HG03342 (cell line): ENCODE results near the gene CPED1.
"Not testable (repeated sequence)": the region's sequence is repeated elsewhere in the genome, so short reads cannot be mapped to it uniquely, and the experiment has no call there.

ENCODE experiments used
- ATAC-seq: cut with Tn5 transposase; IDR thresholded peaks from one replicate; pipeline ENCODE4 v1.9.1; 2021; ENCODE audit warnings: mild to moderate bottlenecking, moderate library complexity; ENCODE audit not compliant: unreplicated experiment

CPED1 gene

DNA sequence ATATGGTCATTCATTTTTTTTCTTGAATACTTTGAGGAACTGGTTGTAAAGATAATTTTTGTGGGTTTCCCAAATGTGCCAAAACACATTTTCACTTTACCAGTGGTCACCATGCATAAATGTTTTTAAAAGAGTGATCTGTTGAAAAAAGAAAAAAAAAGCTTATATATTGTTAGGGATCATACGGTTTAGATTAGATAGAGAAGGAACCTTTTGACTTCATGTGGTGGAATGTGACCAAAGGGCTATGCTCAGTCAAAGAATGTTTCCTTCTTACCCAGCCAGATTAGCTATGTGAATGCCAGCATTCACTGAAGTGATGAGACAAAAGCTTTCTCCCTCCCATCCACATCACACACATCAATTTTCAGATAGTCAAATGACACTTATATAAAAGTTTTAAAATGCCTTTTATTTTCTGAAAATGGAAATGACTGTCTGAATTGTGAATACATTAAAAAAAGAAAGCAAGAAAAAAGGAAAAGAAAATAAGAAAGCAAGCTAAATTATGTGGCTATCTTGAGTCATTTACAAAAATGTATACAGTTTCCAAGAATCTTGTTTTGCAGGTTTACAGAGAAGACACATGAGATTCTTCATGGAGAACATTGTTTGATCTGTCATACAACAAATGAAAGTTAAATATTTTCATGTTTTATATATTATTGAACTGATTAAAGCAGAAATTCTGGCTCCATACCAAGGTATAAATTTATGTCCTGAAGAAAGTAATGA is 8.6 kb upstream of the CPED1 start:
- no peak for ATAC-seq

DNA sequence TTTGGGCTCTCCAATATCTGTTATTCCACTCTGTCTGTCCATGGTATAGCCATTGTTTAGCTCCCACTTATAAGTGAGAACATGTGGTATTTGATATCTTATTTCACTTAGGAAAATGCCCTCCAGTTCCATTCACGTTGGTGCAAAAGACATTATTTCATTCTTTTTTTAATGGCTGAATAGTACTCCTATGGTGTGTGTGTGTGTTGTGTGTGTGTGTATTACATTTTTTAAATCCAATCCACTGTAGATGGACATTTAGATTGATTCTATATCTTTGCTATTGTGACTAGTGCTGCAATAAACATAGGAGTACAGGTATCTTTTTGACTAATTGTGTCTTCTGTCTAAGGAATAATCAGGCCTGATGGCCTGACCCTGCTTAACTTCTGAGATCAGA is 7.4 kb upstream of the CPED1 start:
- no peak for ATAC-seq

DNA sequence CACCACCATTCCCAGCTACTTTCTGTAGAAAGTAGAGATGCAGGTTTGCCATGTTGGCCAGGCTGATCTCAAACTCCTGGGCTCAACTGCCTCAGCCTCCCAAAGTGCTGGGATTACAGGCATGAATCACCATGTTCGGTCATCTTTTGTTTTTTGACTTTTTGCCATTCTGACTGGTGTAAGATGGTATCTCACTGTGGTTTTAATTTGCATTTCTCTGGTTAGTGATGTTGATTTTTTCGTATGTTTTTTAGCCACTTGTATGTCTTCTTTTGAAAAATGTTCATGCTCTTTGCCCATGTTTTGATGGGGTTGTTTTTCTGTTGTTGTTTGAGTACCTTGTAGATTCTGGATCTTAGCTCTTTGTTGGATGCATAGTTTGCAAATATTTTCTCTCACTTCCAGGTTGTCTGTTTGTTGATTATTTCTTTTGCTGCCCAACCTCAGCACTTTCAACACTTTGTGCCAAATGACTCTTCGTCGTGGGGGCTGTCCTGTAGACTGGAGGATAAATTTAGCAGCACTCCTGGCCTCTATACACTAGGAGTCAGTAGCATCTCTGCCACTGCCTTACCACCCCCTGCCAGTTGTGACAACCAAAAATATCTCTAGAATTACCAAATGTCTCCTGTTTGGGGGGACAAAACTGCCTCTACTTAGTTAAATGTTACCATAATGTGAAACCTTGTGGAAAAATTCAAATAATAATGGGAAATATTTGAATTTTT is 6.5 kb upstream of the CPED1 start:
- no peak for ATAC-seq

DNA sequence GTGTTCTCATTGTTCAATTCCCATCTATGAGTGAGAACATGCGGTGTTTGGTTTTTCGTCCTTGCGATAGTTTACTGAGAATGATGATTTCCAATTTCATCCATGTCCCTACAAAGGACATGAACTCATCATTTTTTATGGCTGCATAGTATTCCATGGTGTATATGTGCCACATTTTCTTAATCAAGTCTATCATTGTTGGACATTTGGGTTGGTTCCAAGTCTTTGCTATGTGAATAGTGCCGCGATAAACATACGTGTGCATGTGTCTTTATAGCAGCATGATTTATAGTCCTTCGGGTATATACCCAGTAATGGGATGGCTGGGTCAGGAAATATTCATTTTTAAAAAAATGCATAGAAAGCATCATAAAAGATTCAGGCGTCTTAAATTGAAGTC is 4.9 kb upstream of the CPED1 start:
- not testable (repeated sequence) for ATAC-seq

DNA sequence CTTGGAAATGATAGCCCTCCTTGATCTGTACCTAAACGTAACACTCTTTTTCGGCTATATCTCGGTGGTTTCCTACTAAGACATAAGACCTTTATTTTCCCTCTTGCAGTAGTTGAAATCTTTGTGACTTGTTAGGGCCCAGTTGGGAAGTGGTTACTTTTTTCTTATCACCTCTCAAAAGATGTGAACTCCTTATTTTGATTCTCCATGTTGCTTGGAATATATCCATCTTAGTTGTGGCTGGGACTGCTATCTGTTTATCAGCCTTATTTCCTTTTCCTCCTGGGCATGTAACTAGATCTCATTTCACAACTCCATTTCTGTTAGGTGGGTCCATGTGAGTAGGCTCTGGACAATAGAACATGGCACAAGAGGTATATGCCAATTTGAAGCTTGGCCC is 4.1 kb upstream of the CPED1 start:
- ATAC-seq: no peak

DNA sequence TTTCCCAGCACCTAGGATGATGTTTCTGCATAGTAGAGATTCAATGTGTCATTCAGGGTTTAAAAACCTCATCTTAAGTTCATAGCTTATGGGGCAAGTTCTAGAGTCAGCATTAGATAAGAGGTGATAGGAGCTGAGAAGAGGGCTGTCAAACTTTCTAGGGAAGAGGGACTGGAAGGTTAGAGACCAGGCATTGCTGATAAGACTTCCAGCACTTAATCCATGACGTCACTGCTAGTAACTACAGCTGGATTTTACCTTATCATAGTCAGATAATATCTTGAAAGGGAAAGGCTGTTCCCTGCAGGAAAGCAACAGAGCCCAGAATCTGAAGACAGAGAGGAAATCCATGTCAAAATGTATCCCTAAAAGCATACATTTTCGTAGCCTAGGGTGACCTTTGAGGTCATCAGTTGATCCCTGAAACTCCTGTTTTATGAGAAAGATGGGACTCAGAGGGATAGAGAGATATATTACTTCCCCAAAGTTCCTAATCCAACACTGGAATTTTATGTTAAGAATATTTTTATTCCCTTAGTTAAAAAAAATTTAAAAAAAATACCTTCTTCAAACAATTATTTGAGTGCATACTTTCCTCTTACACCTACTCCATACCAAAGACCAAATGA is 3.3 kb upstream of the CPED1 start:
- ATAC-seq: no peak

DNA sequence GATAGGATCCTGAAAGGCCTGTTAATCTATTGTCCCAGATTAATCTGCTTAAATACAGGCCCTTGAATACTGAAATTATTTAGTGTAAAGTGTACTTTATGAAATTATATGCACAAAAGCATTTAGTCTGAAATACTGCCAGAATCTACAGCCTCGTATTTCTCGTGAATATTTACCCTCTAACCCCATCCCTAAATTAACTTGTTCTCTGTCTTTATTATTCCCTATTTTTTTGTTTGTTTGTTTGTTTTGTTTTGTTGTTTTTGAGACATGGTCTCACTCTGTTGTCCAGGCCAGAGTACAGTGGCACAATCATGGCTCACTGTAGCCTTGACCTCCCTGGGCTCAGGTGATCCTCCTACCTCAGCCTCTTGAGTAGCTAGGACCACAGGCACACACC is 2.7 kb upstream of the CPED1 start:
- ATAC-seq: no peak

DNA sequence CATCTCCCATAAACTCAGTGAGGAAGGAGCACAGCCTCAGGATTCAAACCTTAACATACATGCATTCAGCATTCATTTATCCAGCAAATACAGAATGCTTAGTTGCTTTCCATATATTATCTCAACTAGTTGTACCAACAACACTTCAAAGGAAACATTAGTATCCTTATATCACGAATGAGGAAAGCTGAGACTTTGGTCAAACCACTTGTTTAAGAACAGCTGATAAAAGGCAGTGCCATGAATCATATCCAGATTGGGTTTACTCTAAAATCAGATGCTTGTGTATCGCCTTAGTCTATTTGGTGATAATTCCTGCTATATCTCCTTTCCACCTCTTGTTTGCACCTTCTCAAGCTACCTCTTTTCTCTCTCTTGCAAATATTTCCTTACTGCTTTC is 1.9 kb upstream of the CPED1 start:
- no peak for ATAC-seq

DNA sequence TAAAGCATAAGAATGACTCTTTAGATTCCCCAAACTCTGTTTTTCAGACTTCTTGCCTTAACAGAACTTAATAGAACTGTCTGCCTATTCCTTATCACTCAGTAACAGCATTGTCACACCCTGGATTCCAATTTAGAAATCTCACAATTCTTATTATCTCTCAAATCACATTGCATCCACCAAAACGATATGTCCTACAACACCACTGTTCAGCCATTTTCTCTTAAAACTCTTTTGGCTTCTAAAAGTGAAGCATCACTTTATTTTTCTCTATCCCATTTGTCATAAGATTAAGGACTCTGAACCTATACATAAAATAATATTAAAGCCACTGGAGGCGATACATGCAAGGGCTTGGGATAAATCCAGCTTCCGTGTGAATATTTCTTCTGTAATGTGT is 1.2 kb upstream of the CPED1 start:
- no peak for ATAC-seq

DNA sequence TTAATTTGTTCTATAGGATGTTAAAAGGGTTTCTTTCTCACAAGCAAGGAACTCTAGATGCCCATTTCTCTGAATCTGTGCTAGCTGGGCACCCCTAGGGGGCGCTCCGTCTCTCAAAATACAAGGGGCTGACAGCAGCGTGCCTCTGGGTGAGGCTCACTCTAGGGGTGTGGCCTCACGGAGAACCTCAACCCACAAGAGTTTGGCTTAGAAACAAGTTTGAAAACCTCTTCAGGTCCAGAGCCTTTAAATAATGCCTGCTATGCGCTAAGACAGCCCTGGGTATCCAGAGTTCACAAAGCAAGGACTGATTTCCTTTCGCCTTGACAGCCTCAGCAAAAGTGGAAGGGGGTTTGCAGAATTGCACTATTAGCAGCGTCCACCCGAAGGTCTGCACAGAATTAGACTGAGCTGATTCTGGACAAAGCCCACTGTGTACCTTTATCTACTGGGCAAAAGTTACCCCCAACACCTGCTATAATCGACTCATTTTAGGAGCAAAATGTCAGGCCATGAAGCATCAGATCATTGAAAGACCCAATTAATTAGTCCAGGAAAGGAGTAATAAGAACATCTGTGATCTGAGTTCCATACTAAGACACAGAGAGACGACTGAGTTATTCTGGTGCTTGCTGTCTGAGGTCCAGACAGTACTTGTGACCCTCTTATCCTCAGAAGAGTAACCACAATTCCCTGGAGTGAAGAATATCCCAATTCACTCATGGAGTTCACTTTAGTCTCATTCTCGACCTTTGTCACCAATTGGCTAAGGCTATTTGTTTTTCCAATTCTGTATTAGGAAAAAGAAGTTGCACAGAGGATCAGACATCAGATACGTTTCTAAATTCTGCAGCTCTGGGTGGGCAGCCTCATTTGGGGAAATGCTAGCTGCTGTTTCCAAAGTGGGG is 574 bp upstream of the CPED1 start:
- peak; percentile 95 for ATAC-seq

DNA sequence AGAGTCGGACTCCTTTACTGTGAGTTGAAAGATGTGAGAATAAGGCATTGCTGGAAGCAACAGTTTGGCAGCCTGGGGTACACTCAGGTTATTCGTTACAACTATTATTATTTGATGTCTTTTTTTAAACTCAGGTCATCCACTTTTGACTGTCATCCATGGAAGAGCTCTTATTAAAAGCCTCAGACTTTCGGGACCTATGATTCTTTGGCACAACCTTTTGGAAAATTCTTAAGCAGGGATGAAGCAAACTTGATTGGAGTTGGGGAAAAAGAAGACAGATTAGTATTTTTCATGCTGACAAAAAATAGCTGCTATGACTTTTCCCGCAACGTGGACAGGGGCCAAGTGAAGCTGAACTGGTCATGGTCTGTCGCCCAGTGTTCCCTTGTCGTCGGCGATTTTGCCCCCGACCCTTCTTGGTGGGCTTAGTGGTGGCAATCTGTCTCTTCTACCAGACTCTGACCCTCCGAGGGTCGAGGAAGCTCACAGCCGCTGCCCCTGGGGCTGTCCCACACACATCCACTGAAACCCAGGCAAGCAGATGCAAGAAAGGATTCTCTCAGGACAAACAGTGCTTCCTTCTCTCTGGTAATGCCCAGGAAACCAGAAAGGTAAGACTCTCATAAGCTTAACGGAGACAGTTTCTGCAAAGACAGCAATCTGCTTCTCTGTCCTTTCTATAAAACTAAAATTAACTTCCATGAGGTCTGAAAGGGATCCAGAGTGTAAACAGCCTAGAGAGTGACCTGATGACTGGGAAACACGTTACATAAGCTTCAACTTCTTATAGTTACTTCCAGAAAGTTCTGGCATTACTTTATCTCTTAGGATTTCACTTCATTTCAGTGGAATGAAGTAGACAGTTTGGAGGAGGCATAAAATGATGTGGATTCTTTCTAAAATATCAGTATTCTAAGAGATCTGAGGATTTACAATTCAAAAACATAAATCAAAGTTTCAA is 1.0 kb downstream of the CPED1 start:
- no peak for ATAC-seq

DNA sequence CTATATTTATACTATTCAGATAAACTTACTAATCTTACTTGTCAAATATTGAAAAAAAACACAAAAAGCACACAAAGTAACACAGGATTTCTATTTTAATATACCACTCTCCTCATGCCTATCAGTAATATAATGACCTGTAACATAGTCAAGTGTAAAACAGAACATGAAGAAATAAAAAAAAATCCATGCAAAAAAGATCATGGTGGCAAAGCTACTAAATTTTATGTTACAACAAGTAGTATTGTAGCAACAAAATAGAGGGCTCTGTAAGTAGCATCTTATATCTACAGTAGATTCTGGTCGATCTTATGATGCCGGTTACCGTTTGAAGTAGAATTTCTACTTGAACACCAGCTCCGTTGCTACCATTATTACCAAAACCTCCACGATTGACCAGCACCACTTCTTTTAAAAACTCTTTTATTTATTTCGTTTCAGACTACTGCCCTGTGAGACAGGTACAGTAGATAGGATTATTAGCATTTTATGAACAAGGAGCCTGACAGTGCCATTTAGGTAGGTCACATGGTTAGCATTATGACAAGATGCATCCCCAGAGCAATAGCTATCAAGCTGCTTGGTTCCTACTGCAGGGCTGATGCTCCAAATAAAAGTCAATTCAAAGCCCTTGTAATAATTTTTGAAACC is 2.1 kb downstream of the CPED1 start:
- ATAC-seq: no peak

DNA sequence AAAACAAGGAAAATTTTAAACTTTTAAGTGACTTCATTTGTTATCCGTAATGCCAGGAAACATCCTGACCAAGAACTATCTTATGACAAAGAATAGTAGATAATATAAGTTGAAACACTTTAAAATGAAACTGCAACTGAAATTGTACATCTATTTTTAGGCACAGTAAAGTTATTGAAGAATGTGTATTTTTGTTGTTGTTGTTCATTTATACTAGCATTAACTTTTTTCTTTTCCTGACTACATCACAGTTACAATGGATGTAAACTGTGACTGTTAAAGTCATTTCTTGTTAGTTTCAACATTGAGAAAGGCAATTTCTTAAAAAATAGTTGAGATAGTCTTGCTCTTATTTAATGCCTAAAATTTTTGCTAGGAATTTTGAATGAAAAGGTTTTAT is 2.6 kb downstream of the CPED1 start:
- no peak for ATAC-seq

DNA sequence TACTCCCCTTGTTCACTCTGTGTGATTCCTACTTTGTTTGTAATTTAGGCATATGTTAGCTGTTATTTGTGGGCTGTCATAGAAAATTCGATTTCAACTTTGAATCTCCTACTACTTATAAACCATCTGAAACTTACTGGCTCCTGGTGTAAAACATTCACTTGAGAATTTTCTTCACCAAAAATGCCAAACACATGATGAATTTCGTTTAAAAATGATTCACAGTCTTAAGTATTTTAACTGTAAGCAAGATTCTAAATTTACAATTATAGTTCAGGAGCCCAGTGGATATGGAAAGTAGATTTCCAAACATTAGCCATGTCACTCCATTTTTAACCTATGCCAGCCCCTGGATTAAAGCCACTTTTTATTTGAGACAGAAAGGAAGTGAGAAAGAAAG is 3.1 kb downstream of the CPED1 start:
- ATAC-seq: no peak

DNA sequence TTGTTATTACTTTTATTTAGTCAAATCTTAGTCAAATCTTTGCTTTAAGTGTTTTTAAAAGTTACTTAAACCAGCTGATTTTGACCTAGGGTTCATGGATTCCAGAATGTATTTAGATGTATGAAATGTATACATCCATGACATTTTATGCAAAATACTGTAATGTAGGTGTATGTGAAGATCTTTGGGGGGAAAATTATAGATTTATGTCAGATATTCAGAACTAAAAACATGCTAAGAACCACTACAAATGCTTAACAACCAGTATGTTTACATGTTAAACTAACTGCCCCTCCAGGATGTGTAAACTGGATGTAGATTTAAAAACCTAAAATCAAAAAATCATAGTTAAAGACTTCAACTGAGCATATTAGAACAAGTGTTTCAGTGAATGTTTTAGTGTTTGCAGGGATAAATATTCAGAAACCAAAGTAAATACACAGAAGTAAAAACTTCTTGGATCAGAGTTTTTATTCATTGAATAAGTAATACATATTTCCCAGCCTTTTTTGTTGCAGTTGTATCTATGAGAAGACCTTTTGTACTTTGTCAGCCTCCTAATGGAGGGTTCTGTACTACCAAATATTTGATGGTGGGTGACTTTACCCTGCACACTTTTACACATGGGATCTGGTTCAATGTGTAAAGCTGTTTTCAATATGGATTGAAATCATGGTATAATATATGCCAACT is 3.9 kb downstream of the CPED1 start:
- no peak for ATAC-seq

DNA sequence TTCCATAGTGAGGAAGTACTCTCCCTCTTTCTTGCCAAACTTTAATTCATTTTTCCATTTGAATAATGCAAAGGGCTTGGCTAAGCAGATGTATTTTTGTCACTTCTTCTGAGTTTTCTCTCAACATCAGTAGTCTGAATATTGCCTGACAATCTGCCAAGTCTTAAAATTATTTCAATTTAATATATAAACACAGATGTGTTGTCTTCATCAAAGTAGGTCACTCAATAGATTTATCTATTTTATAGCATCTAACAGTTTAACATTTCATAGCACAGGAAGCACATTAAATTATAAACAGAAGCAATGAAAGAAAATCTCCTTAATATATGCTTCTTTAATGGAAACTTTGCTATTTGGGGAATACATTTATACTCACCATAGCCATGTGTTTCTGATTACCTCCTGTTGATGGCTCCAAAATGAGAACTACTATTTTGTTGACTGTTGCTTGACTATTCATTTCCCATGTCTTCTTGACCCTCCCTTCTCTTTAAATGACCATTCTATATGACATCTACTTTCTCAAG is 4.5 kb downstream of the CPED1 start:
- ATAC-seq: no peak

DNA sequence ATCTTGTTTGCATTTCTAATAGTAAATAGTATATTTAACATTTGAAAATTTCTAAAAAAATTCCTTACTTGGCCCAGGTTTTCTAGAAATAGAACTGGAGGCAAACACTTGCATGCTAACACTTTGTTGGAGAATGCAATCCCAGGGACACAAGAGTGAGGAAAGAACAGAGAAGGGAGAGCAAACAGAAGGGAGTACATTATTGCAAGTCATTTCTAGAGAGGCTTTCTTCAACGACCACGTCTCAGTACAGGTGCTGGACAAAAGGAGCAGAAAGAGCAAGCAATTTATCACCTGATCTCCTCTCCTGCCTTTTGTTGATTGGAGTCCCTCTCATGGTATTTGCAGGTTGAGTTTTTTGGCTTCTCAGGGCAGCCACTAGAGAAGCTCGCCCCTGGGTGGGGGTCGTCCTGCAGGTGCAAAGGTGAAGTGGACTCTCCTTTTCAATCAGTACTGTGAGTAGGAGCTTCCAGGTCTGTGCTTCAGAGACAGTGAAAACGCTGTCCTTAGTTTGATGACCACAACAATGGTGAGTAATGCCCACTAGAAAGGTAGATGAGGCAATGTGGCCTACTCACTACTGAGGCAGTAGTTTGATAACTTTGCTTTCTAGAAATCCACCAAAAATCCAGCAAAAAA is 5.2 kb downstream of the CPED1 start:
- ATAC-seq: no peak
